RKO (cell line): ENCODE results near the gene ASB17.
"Not testable (repeated sequence)": the region's sequence is repeated elsewhere in the genome, so short reads cannot be mapped to it uniquely, and the experiment has no call there.

Experiments
- DNase-seq: peaks from one replicate; pipeline ENCODE4 v3.0.0-alpha.2; 2016; ENCODE audit warnings: low spot score

The ASB17 gene

GRCh38 chr1:75932304-75932703, at the start of gene ASB17:
TSS of gene ASB17 (minus strand) at chr1:75932404. CDS start at chr1:75932291, 113 bp downstream.
- DNase-seq, result no peak

DNA sequence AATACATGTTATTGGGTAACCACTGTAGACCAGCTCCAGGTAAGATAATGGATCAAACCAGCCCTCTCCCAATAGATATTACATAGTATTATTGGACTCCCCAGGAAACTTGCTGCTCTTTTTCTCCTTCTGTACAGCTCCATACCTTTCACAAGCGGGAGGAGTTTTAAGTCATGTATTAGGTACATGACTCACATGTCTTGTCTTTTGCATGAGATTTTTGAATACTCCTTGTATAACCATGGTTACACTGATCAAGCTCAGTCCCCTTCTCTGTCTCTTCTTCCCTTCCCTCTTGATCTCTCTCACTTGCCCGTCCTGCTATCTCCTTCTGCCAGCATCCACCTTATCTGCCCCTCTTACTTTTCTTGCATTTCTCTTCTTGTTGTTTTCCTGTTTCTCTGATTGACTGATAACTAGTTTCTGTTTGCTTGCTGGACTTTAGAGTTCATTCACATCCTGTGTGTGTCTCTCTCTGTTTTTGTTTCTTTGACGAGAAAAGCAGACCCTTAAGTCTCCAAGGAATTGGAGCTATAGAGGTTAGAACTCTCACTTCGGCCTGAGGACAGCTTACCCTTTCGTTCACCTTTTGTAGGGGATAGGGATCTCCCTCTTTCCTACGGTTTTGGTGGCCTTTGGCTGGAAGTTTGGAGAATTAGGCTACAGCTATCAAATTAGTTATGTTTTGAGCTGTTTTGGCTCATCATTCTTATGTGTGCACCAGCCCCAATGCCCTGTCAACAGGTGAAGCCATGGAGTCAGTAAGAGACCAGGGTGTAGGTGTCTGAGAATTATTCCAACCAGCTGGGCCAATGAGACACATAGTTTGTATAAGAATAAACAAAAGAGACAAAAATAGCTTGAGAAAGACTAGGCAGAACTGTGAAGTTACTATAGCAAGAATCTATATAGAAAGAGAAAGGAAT, 49.0 kb upstream of the ASB17 start:
- DNase-seq, result no peak

DNA sequence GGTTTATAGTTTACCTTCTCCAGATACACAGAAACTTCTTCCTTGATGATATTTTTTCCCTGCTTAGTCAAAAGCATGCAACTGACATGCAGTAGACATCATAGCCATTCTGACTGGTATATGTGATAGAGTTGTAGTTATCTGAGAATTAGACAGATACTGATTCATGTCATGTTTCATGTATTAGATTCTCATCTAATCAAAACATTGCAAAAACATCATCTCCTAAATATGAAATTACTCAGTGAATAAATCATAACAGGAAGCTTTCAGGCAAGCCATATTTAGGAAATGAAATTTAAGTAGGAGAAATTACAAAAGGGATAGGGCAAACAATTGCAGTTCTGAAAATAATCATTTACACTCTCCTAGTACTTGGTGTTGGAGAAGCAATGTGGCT, 38.4 kb upstream of the ASB17 start:
- no peak for DNase-seq

DNA sequence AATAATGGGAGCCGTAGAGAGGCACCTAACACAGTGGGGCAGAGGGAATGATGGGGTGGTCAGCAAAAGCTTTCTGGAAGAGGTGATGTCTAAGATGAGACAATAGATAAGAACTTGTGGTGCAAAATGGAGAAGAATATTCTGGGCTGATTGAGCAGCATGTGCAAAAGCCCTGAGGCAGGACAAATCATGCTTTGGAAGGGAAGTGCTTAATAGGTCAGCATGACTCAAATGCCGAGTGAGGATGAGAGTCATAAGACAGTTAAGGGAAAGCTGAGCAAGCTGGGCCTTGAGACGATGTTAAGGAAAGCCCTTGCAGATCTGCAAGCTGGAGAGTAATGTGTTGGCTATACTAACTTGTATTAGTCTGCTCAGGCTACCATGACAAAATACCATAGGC, 37.3 kb upstream of the ASB17 start:
- peak; percentile 35 for DNase-seq

DNA sequence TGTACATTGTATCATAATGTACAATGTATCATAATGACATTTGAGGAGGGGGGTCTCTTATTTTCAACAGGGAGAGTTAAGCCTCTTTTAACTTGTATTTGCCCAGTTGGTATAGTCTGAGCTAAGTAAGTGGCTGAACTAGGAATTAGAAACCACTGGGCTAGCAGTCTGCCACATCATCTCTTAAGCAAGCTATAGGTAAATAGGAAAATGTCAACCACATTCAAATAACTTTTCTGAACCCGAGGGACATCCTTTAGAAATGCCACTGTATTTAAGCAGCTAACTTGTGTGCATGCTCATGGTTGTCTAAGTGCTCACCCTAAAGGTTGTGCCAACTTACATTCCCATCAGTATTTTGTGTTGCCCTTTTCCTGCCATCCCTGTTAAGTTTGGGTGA, 35.5 kb upstream of the ASB17 start:
- no peak for DNase-seq

- no peak for DNase-seq
Measured at GRCh38 chr1:75964760-75965408, 32.7 kb upstream of the ASB17 start.

DNA sequence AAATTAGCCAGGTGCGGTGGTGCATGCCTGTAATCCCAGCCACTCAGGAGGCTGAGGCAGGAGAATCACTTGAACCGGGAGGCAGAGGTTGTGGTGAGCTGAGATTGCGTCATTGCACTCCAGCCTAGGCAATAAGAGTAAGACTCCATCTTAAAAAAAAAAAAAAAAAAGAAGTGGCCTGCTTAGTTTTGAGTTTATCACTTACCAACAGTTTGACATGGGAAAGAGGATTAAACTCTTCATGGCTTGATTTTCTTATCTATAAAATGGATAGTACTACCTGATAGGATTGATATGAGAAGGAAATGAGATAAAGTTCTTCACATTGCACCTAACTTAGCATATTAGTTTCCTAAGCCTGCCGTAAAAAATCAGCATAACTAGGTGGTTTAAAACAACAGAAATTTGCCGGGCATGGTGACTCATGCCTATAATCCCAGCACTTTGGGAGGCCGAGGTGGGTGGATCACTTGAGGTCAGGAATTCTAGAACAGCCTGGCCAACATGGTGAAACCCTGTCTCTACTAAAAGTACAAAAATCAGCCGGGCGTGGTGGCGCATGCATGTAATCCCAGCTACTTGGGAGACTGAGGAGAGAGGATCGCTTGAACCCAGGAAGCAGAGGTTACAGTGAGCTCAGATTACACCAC, 32.0 kb upstream of the ASB17 start:
- not testable (repeated sequence) for DNase-seq

GRCh38 chr1:75954586-75954985, 22.4 kb upstream of the ASB17 start:
- peak; percentile 31 for DNase-seq

GRCh38 chr1:75953461-75953860, 21.3 kb upstream of the ASB17 start:
- DNase-seq, result no peak

DNA sequence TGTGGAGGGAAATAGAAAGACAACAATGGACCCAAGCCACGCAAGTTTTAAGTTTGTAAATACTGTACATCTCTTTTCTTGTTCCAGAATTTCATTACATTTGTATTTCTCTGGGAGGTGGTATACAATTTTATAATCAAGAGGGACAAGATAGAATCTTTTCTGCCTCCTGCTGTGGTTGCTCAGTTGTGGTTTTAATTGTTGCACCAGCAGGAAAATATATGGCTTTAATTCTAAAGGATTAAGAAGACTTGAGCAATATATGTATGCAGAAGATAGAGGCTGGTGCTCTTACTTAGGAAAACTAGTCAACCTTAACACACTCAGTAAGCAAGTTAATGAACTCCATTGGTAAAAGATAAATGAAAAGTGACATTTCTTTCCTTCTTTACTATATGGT, 19.8 kb upstream of the ASB17 start:
- DNase-seq, result no peak

DNA sequence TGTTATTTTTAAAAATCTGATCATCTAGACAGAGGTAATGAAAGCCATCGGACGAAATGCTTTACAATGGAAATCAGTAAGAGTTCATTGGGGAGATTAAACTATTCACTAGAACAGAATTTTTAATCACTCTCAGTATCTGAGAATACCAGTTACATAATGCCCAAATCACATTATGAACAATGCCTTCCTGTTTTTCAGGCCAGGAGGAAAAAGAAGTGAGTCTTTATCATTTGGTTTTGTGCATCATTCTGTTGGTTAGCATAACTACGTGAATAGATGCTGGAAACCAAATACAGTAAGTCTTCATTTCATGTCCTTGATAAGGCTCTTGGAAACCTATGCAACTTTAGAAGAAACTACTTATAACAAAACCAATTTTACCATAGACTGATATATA, 18.0 kb upstream of the ASB17 start:
- no peak for DNase-seq

- not testable (repeated sequence) for DNase-seq
Measured at GRCh38 chr1:75943037-75943436, 10.8 kb upstream of the ASB17 start.

DNA sequence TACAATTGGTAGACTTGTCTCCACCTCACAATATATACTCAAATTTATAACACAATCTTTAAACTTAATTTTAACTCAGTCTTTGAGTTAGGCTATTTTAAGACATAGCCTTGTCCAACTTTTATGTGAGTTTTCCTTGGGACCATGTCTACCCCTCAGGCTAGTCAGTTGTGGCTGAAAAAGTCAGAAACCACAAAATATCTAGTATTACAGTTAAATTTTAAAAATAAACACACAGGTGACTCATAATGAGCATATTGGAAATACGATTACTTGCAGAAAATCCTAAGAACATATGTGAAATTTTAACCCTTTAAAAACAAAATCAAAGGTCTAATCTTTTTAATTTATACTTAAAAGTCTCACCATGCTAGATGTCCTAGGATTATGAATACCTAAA, 4.8 kb upstream of the ASB17 start:
- DNase-seq, result no peak

- DNase-seq, result no peak
Measured at GRCh38 chr1:75922698-75923097, 9.5 kb downstream of the ASB17 start.

- no peak for DNase-seq
Measured at GRCh38 chr1:75916834-75917233, 15.4 kb downstream of the ASB17 start.

- peak; percentile 69 for DNase-seq
Measured at GRCh38 chr1:75908717-75909152, 23.5 kb downstream of the ASB17 start.

- no peak for DNase-seq
Measured at GRCh38 chr1:75901371-75901770, 30.8 kb downstream of the ASB17 start.

DNA sequence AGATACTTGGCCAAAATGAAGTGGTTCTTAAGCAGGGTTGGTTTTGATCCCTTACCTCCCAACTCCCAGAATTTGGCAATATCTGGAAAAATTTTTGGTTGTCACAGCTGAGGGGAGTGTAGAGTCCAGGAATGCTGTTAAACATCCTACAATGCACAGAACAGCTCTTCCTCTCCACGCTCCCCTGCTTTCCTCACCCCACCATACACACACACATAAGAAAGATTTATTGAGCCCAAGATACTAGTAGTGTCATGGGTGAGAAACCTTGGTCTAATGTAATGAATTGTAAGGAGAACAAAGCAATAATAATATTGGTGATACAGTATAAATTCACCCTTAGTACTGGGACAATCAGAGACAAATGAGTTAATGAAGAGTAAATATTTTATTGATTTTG, 47.8 kb downstream of the ASB17 start:
- DNase-seq, result no peak

DNA sequence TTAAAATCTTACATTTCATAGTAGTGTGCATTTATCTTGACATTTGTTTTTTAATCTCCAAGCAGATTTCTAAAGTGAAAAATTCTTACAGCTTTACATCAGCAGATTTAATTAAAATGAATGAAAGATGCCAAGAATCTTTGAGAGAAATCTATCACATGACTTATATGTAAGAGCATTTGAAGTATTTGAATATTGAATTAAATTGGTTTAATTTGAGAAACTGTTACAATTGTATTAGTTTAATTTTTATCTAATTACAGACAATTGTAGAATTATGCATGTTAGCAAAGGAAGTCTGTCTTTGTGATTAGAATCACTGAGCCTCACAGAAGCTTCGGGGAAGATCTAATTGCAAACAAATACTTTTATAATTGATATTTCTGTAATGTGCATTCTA, 52.2 kb downstream of the ASB17 start:
- no peak for DNase-seq

DNA sequence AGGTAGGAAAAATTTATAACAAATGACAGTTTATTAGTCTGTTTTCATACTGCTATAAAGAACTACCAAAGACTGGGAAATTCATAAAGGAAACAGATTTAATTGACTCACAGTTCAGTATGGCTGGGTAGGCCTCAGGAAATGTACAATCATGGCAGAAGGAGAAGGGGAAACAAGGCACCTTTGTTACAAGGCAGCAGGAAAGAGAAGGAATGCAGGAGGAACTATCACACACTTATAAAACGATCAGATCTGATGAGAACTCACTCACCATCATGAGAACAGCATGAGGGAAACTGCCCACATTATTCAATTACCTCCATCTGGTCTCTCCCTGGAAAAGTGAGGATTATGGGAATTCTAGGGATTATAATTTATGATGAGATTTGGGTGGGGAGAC, 61.3 kb downstream of the ASB17 start:
- DNase-seq, result no peak
